ENCODE measurements around the gene MED15.

MED15 gene

DNA sequence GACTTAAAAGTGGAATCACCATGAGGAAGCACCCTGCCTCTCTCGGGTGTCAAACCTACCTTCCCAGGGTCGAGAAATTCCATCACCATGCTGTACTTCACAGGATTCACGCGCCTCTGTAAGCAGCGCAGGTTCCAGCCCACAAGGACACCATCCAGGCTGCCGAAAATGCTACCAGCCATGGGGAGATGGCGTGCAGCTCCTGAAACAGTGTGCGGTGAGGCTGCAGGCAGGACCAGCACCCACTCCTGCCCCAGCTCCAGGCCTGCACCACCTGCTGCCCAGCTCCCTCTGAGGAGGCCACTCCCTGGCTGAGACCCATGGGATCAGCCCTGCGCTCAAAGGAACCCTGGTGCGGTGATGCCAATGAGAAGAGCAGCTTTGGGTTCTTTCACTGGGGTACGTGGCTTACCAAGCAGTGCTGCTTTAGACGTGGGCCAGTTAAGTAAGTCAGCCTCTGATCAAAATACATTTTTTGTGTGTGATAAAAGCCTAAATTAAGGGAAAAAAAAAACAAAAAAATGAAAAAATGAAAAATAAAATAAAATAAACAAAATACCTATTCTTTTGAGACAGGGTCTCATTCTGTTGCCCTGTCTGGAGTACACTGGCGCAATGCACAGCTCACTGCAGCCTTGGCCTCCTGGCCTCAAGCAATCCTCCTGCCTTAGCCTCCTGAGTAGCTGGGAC, 115.4 kb downstream of the MED15 start:
- TF ChIP-seq, protein P1, sequence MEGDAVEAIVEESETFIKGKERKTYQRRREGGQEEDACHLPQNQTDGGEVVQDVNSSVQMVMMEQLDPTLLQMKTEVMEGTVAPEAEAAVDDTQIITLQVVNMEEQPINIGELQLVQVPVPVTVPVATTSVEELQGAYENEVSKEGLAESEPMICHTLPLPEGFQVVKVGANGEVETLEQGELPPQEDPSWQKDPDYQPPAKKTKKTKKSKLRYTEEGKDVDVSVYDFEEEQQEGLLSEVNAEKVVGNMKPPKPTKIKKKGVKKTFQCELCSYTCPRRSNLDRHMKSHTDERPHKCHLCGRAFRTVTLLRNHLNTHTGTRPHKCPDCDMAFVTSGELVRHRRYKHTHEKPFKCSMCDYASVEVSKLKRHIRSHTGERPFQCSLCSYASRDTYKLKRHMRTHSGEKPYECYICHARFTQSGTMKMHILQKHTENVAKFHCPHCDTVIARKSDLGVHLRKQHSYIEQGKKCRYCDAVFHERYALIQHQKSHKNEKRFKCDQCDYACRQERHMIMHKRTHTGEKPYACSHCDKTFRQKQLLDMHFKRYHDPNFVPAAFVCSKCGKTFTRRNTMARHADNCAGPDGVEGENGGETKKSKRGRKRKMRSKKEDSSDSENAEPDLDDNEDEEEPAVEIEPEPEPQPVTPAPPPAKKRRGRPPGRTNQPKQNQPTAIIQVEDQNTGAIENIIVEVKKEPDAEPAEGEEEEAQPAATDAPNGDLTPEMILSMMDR (IDR thresholded peaks at IDR 0.05) = no peak

DNA sequence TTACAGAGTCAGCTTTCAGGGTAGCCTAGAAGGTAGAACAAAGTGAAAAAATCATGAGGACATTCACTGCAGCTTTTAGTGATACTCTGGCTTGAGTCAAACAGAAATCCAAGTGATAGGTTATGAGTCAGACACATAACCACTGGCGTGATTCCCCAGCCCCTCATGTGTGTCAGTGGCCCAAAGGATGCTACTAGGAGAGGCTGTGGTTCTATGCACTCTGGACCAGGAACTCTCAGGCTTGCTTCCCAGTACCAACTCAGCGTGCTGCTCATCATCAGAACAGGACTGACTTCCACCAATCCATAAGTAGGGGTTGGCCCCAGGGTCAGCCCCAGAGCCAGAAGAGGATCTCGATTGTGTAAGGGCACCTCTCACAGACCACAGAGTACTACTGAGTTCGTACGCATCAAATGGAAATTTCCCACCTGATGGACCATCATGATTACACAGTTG, 116.8 kb downstream of the MED15 start:
- TF ChIP-seq, protein P1 (IDR thresholded peaks at IDR 0.05) = no peak

DNA sequence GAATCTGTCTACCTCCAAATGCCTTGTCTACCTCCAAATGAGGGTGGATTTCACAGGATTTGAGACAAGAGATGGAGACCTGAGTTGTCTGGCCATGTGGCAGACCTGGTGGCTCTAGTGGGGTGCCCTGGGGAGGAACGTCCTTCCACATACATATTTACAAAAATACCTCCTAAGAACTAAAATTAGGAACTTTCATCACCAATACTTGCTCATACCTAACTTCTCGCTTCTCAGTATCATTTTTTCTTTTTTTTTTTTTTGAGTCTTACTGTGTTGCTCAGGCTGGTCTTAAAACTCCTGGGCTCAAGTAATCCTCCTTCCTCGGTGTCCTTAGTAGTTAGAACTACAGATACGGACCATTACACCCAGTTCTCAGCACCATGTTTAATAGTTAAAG, 117.9 kb downstream of the MED15 start:
- TF ChIP-seq, protein P1 (IDR thresholded peaks at IDR 0.05) = no peak

DNA sequence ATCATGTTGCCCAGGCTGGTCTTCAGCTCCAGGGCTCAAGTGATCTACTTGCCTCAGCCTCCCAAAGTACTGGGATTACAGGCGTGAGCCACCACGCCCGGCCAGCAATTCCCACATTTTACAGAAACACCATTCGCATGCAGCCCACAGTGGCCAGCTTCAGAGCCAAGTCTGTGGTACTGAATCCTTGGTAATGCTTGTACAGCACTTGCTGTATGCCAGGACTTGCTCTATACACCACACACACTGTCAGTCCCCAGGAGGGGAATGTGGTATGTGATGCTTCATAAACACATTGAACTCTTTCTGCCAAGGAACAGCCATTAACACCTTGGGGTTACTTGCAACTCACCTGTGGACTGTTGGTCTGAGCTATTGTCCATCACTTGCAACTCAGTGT, 119.4 kb downstream of the MED15 start:
- TF ChIP-seq, protein P1 (IDR thresholded peaks at IDR 0.05) = no peak

DNA sequence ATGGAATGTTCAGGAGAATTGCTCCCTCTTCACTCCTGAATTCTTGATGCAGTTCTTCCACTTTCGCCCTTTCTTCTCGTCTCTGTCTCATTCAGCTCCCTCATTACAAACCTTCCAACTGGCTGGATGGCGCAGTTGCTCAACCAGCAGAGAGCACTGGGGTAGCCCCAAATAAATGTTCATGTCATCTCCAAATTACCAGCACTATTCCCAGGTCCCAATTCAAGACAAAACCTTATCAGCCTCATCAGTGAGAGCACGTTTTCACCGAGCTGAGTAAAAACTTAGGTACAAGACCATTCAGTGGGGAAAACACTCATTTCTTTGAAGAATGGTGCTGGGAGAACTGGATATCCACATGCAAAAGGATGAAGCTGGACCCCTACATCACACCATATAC, 120.0 kb downstream of the MED15 start:
- TF ChIP-seq, protein P1 (IDR thresholded peaks at IDR 0.05) = no peak

DNA sequence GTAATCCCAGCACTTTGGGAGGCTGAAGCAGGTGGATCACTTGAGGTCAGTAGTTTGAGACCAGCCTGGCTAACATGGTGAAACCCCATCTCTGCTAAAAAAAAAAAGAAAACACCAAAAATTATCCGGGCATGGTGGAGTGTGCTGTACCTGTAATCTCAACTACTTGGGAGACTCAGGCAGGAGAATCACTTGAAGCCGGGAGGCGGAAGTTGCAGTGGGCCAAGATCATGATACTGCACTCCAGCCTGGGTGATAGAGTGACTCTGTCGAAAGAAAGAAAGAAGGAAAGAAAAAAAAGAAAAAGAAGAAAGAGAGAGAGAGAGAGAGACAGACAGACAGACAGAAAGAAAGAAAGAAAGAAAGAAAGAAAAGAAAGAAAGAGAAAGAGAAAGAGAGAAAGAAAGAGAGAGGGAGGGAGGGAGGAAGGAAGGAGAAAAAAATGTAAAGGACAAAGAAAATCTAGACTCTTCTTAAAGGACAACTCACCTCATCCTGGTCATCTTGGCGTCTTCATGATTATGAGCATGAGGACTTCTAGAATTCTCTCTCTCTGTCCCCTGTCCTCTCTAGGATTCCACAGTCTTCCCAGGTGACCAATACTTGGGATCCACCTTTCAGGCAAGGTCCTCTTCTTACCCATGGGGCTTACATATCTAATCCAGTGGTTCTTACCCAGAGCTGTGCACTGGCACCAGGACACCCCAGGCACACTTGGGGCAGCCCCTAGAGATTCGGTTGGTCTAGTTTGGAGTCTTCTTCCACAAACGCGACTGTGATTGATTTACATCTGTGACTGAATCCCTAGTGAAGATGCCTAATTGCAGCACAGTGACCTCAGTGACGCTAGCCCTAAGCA, 120.9 kb downstream of the MED15 start:
- TF ChIP-seq, protein P1 (IDR thresholded peaks at IDR 0.05) = no peak

DNA sequence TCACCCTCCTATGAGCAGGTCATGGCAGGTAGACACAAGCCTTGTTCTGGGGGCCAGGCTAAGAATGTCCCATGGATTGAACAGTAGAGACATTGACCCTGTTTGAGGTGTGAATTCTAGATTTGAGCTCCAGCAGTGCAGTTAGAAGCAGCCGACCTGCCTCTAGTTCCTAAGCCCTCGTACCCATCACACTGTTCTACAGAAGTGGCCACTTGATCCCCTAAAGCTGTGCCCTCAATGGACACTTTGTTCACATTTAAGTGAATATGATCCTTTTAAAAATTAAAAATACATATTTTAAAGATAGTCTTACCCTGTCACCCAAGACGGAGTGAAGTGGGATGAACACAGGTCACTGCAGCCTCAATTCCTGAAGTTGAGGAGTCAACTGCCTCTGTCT, 122.0 kb downstream of the MED15 start:
- TF ChIP-seq, protein P1 (IDR thresholded peaks at IDR 0.05) = no peak
